Tibial artery (tissue), 4 donors: ENCODE measurements around the gene SCAPER.

Experiments
- DNase-seq, 2 donors: peaks; one replicate each; pipeline ENCODE4 v3.0.0-alpha.2; 2019
- H3K27ac ChIP-seq, 2 donors: fragments of 200-600 bp; sonication (generic) in 1 of 2; 1 replicate in 1 of 2; 2 replicates in 1 of 2; pipeline ENCODE4 v1.5.1; 2018 to 2019; ENCODE audit warnings: mild to moderate bottlenecking in 1 of 2
- H3K27me3 ChIP-seq, 2 donors: fragments of 200-600 bp; sonication (generic) in 1 of 2; one replicate each; pipeline versions ENCODE4 v1.5.1 to v1.6.0; 2016 to 2019
- H3K36me3 ChIP-seq, 3 donors: fragments of 200-600 bp; sonication (generic) in 2 of 3; one replicate each; pipeline ENCODE4 v1.5.1; 2016 to 2019; ENCODE audit warnings: mild to moderate bottlenecking in 2 of 3
- H3K4me1 ChIP-seq, 4 donors: fragments of 200-600 bp; sonication (generic) in 2 of 4; 1 replicate in 3 of 4; 2 replicates in 1 of 4; pipeline ENCODE4 v1.5.1; 2016 to 2019
- H3K4me3 ChIP-seq, 2 donors: fragments of 200-600 bp; sonication (generic) in 1 of 2; 1 replicate in 1 of 2; 2 replicates in 1 of 2; pipeline ENCODE4 v1.5.1; 2018 to 2019; ENCODE audit warnings: mild to moderate bottlenecking in 2 of 2
- H3K9me3 ChIP-seq, 3 donors: fragments of 200-600 bp; sonication (generic) in 1 of 3; one replicate each; pipeline ENCODE4 v1.5.1; 2016 to 2019
- intact Hi-C: fragments of 100-400 bp; cut with DNase I; formaldehyde crosslinking; loops from one replicate; pipeline ENCODE4 v1.15.0; 2023; ENCODE audit warnings: low total_unique reads
- TF ChIP-seq, protein P1 (sequence below), 2 experiments: fragments of 200-600 bp in 1 of 2; fragments of 450-650 bp in 1 of 2; IDR thresholded peaks; one replicate each; pipeline ENCODE4 v1.5.1; 2017 to 2019; ENCODE audit warnings: antibody characterized with exemption in 2 of 2, mild to moderate bottlenecking in 1 of 2, moderate library complexity in 1 of 2

The SCAPER gene

GRCh38 chr15:76936671-76937070, 31.5 kb upstream of the SCAPER start:
- Histone ChIP-seq H3K4me1 (peaks cover 0 to 14% (median 8%) of the 10 kb centered on the region in 4 donors), H3K36me3 (peaks cover 16 to 37% (median 20%) of the 10 kb centered on the region in 3 donors), H3K4me3 (no peak overlapping the region), H3K27me3 (no peaks in the 10 kb centered on the region), H3K27ac (no peak overlapping the region), H3K9me3 (no peaks in the 10 kb centered on the region)
- no peak for DNase-seq
- TF ChIP-seq, protein P1, sequence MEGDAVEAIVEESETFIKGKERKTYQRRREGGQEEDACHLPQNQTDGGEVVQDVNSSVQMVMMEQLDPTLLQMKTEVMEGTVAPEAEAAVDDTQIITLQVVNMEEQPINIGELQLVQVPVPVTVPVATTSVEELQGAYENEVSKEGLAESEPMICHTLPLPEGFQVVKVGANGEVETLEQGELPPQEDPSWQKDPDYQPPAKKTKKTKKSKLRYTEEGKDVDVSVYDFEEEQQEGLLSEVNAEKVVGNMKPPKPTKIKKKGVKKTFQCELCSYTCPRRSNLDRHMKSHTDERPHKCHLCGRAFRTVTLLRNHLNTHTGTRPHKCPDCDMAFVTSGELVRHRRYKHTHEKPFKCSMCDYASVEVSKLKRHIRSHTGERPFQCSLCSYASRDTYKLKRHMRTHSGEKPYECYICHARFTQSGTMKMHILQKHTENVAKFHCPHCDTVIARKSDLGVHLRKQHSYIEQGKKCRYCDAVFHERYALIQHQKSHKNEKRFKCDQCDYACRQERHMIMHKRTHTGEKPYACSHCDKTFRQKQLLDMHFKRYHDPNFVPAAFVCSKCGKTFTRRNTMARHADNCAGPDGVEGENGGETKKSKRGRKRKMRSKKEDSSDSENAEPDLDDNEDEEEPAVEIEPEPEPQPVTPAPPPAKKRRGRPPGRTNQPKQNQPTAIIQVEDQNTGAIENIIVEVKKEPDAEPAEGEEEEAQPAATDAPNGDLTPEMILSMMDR (IDR thresholded peaks at IDR 0.05) = no peak
- intact Hi-C loops = no loop called here

DNA sequence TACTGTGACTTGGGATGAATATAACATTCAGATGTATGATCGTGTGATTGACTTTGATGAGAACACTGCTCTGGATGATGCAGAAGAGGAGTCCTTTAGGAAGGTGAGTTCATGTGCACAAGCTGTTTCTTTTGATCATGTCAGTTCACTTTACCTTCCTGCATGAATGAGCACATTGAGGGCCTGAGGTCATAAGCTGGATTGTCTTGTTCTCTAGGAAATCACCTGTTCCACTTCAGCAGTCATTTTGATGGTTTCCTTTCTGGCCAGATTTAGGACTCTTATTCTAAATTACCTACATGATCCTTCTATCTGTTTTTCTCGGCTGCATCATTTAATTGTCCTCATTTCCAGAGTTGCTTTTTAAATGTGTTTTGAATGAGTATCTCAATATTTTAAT, 30.5 kb upstream of the SCAPER start:
- Histone ChIP-seq H3K9me3 (no peaks in the 10 kb centered on the region), H3K4me3 (no peak overlapping the region), H3K4me1 (peaks cover 0 to 19% (median 8%) of the 10 kb centered on the region in 4 donors), H3K27ac (no peak overlapping the region), H3K27me3 (no peaks in the 10 kb centered on the region), H3K36me3 (peaks cover 16 to 37% (median 20%) of the 10 kb centered on the region in 3 donors)
- intact Hi-C loops = no loop called here
- no peak for DNase-seq
- TF ChIP-seq, protein P1 (IDR thresholded peaks at IDR 0.05) = no peak

DNA sequence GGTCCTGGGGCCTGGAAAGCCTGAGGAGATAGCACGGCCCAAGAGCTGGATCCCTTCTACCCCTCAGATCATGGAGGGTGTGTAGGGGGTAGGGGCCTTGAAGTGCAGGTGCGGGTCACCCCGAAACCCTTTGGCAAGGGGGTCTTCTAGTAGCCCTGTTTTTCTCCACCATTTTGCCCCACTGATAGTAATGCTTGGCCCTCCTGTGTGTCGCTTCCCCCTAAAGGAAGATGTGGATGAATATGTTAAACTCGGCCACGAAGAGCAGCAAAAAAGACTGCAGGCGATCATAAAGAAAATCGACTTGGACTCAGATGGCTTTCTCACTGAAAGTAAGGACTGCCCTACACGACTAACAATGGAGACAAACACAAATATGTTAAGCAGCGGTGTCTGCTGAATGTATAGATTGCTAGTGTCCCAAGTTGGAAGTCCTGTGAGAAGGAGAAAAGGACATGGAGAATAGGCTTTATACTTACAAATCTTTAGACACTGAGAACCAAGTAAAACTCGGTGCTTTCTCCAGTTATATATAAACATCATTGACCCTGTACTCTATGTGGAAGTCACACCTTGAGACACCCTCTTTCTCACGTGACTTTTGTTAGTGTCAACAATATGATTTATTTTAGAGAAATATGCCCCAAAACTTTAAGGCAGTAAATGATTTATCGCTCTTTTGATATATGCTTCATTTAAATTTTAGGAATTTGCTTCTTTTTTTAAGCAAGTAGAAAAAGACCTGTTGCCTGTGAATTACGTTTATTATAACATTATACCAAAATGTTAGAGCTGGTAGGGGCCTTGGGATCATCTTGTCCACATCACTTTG, 27.2 kb upstream of the SCAPER start:
- TF ChIP-seq, protein P1 (IDR thresholded peaks at IDR 0.05) = no peak

GRCh38 chr15:76931397-76932134, 26.4 kb upstream of the SCAPER start, which contains the start of gene RCN2:
Gene RCN2, plus strand, starts transcription at chr15:76931749. Its CDS starts 93 bp downstream, at chr15:76931842.
- Histone ChIP-seq H3K9me3 (no peaks in the 10 kb centered on the region), H3K27ac (peak within 1 kb of the TSS; percentile 82 to 86), H3K36me3 (peaks cover 6 to 19% (median 12%) of the 10 kb centered on the region in 3 donors), H3K4me3 (peak within 1 kb of the TSS; percentile 81 to 95), H3K4me1 (peaks cover 0 to 19% (median 8%) of the 10 kb centered on the region in 4 donors), H3K27me3 (no peaks in the 10 kb centered on the region)
- DNase-seq = peak; percentile 94 to 97
- intact Hi-C loops = no loop called here
- TF ChIP-seq, protein P1 (IDR thresholded peaks at IDR 0.05) = no peak

More for the DNA sequence above, 27.2 kb upstream of the SCAPER start:
- peaks cover 0 to 19% (median 8%) of the 10 kb centered on the region in 4 donors for H3K4me1 ChIP-seq
- no peaks in the 10 kb centered on the region for H3K27me3 ChIP-seq
- H3K4me3 ChIP-seq = peak overlapping the region; percentile 81 to 95
- peak overlapping the region; percentile 82 to 86 for H3K27ac ChIP-seq
- DNase-seq = no peak
- intact Hi-C loops = no loop called here
- peaks cover 6 to 26% (median 12%) of the 10 kb centered on the region in 3 donors for H3K36me3 ChIP-seq
- no peaks in the 10 kb centered on the region for H3K9me3 ChIP-seq

DNA sequence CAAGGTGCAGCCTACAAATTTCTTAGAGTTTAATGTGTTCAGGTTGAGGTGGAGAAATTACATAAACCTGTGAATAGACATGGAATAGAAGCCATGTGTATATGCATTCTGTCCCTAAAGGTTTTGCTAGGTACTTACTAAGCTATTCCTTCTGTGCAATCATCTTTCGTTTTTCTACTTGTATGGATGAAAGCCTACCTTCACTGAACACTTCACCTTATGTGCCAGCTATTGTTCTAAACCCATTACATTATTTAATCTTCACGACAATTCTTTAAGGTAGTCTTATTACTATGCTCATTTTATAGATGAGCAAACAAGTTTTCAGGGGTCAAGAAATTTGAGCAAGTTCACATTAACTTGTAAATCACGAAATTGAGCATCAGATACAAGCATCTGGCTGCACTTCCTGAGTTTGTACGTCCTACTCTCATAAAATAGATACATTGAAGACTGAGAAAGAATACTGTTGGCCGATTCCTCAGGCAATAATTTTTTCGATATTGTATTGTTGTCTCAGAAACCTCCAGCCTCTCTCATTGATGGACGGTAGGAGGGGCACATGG, 25.8 kb upstream of the SCAPER start:
- TF ChIP-seq, protein P1 (IDR thresholded peaks at IDR 0.05) = no peak
- intact Hi-C loops = no loop called here
- no peak for DNase-seq
- peaks cover 6 to 14% (median 12%) of the 10 kb centered on the region in 3 donors for H3K36me3 ChIP-seq
- peak overlapping the region; percentile 81 to 95 for H3K4me3 ChIP-seq
- peak overlapping the region; percentile 82 to 86 for H3K27ac ChIP-seq
- no peaks in the 10 kb centered on the region for H3K9me3 ChIP-seq
- H3K4me1 ChIP-seq = peaks cover 0 to 19% (median 8%) of the 10 kb centered on the region in 4 donors
- H3K27me3 ChIP-seq = no peaks in the 10 kb centered on the region
